AG04449 (cell line): ENCODE data around the gene SCUBE1.

Experiments used
- CTCF ChIA-PET: fragments of 350-600 bp; formaldehyde crosslinking; extraction: SDS; loops from one replicate; lab custom pipeline; 2021; ENCODE audit warnings: antibody characterized with exemption; lab: Yijun Ruan, JAX
- POLR2A ChIA-PET: fragments of 400-600, 350-600 bp; formaldehyde crosslinking; extraction: SDS; loops from one replicate; lab custom pipeline; 2020; ENCODE audit warnings: antibody characterized with exemption, inconsistent platforms; lab: Yijun Ruan, JAX
- DNase-seq: peaks from one replicate; pipeline ENCODE4 v3.0.0-alpha.2; 2010; ENCODE audit warnings: low read depth, low spot score
- H3K4me3 ChIP-seq: 2 replicates; pipeline ENCODE4 v1.5.1; 2011; ENCODE audit warnings: low read depth, mild to moderate bottlenecking, control low read depth, low read length
- CTCF ChIP-seq: IDR thresholded peaks from one replicate; pipeline ENCODE4 v1.5.1; 2011; ENCODE audit warnings: mild to moderate bottlenecking, moderate library complexity, low read length, control low read depth, inconsistent platforms; ENCODE audit not compliant: insufficient read depth; ENCODE audit errors: missing control alignments

SCUBE1 gene

GRCh38 chr22:43212434-43212952 is 130.7 kb downstream of the SCUBE1 start:
- CTCF ChIA-PET, result interaction anchor here (1.3 kb wide), 1 partner anchor 19 kb away, joined by 6 read pairs; no protein-coding TSS in a partner anchor
- POLR2A ChIA-PET, result no interaction called here

GRCh38 chr22:43211941-43212433 is 131.2 kb downstream of the SCUBE1 start:
- ChIA-PET CTCF (no interaction called here), POLR2A (no interaction called here)
- no peak for TF ChIP-seq CTCF
- H3K4me3 ChIP-seq, result no peak overlapping the region
- no peak for DNase-seq

More at GRCh38 chr22:43212434-43212952, 130.7 kb downstream of the SCUBE1 start:
- no peak overlapping the region for H3K4me3 ChIP-seq
- no peak for DNase-seq
- no peak for TF ChIP-seq CTCF

- POLR2A ChIA-PET, result no interaction called here
- CTCF ChIA-PET, result no interaction called here
- no peak for TF ChIP-seq CTCF
- no peak overlapping the region for H3K4me3 ChIP-seq
- no peak for DNase-seq
Observed at GRCh38 chr22:43210631-43211515, 132.3 kb downstream of the SCUBE1 start.

GRCh38 chr22:43209971-43210370 is 133.2 kb downstream of the SCUBE1 start:
- CTCF ChIA-PET, result interaction anchor here (1.3 kb wide), 1 partner anchor 20 kb away, joined by 3 read pairs; no protein-coding TSS in a partner anchor
- H3K4me3 ChIP-seq, result no peak overlapping the region
- POLR2A ChIA-PET, result no interaction called here
- TF ChIP-seq CTCF, result no peak
- no peak for DNase-seq

- POLR2A ChIA-PET, result no interaction called here
- H3K4me3 ChIP-seq, result no peak overlapping the region
- DNase-seq, result no peak
- CTCF ChIA-PET, result interaction anchor here (1.3 kb wide), 1 partner anchor 20 kb away, joined by 3 read pairs; no protein-coding TSS in a partner anchor
- TF ChIP-seq CTCF, result no peak
Observed at GRCh38 chr22:43209523-43209890, 133.7 kb downstream of the SCUBE1 start.
